ENCODE results near the gene ADAM15.

DNA sequence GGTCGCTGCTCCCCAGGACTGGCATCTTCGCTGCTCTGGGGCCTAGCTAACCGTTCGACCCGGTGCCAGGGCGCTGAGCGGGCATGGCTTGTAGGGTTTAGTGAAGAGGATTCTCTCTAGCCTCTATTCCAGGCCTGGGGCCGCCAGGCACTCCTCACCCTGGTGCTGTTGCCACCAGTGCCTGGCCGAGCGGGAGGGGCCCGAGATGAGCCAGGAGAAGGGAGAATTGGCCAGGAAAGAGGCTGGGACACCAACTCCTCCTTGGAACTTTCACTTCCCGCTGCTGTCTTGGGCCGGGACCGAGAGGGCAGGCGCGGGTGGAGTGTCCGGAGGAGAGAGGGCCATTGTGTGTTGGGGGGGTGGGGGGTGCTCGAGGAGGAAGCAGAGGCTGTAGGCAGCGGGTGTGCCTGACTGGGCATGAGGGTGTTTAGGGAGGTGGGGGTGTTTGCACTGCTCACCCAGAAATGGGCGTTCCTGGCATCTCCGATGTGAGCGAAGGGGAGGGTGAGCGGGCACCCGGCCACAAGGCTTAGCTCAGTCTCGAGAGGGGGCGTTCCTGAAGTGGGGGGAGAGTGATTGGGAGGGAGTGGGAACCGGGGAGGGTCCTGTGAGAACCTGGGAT is 772 bp downstream of the ADAM15 start:
- TF ChIP-seq, protein P1, sequence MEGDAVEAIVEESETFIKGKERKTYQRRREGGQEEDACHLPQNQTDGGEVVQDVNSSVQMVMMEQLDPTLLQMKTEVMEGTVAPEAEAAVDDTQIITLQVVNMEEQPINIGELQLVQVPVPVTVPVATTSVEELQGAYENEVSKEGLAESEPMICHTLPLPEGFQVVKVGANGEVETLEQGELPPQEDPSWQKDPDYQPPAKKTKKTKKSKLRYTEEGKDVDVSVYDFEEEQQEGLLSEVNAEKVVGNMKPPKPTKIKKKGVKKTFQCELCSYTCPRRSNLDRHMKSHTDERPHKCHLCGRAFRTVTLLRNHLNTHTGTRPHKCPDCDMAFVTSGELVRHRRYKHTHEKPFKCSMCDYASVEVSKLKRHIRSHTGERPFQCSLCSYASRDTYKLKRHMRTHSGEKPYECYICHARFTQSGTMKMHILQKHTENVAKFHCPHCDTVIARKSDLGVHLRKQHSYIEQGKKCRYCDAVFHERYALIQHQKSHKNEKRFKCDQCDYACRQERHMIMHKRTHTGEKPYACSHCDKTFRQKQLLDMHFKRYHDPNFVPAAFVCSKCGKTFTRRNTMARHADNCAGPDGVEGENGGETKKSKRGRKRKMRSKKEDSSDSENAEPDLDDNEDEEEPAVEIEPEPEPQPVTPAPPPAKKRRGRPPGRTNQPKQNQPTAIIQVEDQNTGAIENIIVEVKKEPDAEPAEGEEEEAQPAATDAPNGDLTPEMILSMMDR (IDR thresholded peaks at IDR 0.05) = peak in 1 of 4 experiments; percentile 1
- TF ChIP-seq POLR2A (IDR thresholded peaks at IDR 0.05) (no peak), POLR2AphosphoS5 (IDR thresholded peaks at IDR 0.05) (peak; percentile 7), EP300 (IDR thresholded peaks at IDR 0.05) (no peak)

All from gastroesophageal sphincter (tissue), 3 donors.